Esophagus squamous epithelium (tissue), 4 donors: ENCODE data around the gene TRMT2A.

ENCODE experiments used
- POLR2A ChIP-seq, 4 donors: fragments of 450-650 bp; IDR thresholded peaks; one replicate each; pipeline ENCODE4 v1.6.1; 2017; ENCODE audit warnings: antibody characterized with exemption in 4 of 4, mild to moderate bottlenecking in 4 of 4, moderate library complexity in 3 of 4
- TF ChIP-seq, protein P1 (sequence below), 6 experiments: fragments of 450-650 bp in 4 of 6; fragments of 200-600 bp in 2 of 6; sonication (generic) in 2 of 6; IDR thresholded peaks; one replicate each; pipeline ENCODE4 v1.5.1; 2016 to 2019; ENCODE audit warnings: antibody characterized with exemption in 6 of 6, mild to moderate bottlenecking in 4 of 6, moderate library complexity in 4 of 6

- TF ChIP-seq, protein P1, sequence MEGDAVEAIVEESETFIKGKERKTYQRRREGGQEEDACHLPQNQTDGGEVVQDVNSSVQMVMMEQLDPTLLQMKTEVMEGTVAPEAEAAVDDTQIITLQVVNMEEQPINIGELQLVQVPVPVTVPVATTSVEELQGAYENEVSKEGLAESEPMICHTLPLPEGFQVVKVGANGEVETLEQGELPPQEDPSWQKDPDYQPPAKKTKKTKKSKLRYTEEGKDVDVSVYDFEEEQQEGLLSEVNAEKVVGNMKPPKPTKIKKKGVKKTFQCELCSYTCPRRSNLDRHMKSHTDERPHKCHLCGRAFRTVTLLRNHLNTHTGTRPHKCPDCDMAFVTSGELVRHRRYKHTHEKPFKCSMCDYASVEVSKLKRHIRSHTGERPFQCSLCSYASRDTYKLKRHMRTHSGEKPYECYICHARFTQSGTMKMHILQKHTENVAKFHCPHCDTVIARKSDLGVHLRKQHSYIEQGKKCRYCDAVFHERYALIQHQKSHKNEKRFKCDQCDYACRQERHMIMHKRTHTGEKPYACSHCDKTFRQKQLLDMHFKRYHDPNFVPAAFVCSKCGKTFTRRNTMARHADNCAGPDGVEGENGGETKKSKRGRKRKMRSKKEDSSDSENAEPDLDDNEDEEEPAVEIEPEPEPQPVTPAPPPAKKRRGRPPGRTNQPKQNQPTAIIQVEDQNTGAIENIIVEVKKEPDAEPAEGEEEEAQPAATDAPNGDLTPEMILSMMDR (IDR thresholded peaks at IDR 0.05): no peak
- no peak for TF ChIP-seq POLR2A (IDR thresholded peaks at IDR 0.05)
These were observed 22.7 kb downstream of the TRMT2A start for GRCh38 chr22:20094197-20094807.
